Left ventricle myocardium superior (tissue), 1 donor: ENCODE measurements around the gene HNF4A. TPM values are rescaled to one million over a fixed set of nuclear protein-coding genes. Genes with fewer than 3 reads are reported as not detected.

Source experiments
- ATAC-seq: fragments of 200-7000 bp; cut with Tn5 transposase; one replicate; pipeline ENCODE4 v1.9.1; 2020; ENCODE audit warnings: mild to moderate bottlenecking, moderate library complexity
- DNase-seq: peaks from one replicate; pipeline ENCODE4 v3.0.0-alpha.2; 2020
- intact Hi-C: fragments of 100-400 bp; cut with micrococcal nuclease; formaldehyde crosslinking; loops from one replicate; pipeline ENCODE4 v1.11.0; 2022
- microRNA-seq: library from miRNA; unstranded; fragments of <30 nt; microRNA quantifications from one replicate; pipeline ENCODE4 v1.2.0, GENCODE V29; 2020; ENCODE audit warnings: borderline number of aligned reads
- total RNA-seq: library from RNA; stranded (reverse); fragmentation: NEBNext Ultra II Directional; extraction: Animal tissue kit (Norgen Biotek cat#: 25700); gene quantifications from one replicate; pipeline ENCODE4 v1.2.1, GENCODE V29; 2021
- donor health status: DM: no; HTN: yes; CAD: no; lungs with severe emphysema.

The HNF4A gene
- total RNA-seq, 1 donor from 2014 or later = not detected

DNA sequence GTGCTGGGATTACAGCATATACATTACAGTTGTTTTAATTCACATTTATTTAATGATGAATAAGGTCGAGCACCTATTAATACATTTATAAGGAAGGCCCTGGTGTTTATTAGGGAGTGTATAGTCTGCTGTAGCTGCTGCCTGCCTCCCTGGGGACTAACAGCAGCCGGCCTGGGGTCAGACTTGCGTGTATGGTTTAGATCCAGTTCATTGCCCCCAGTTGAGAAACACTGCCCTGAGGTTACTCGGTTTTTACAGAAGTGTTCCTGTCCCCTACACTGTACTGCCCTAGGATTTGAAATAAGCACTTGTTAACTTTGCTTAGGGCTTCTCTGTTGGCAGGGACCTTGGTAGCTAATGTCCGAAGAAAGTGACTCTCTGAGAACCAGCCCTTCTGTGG lies 124.1 kb downstream of the HNF4A start:
- ATAC-seq (no peak), DNase-seq (no peak)
- intact Hi-C loops = no loop called here

DNA sequence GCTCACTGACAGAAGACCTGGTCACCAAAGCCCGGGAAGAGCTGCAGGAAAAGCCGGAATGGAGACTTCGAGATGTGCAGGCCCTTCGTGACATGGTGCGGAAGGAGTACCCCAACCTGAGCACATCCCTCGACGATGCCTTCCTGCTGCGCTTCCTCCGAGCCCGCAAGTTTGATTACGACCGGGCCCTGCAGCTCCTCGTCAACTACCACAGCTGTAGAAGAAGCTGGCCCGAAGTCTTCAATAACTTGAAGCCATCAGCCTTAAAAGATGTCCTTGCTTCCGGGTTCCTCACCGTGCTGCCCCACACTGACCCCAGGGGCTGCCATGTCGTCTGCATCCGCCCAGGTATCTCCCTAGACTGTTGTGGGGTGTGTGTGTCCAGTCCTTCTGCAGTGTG lies 124.6 kb downstream of the HNF4A start:
- ATAC-seq (no peak), DNase-seq (no peak)
- intact Hi-C loops = no loop called here

DNA sequence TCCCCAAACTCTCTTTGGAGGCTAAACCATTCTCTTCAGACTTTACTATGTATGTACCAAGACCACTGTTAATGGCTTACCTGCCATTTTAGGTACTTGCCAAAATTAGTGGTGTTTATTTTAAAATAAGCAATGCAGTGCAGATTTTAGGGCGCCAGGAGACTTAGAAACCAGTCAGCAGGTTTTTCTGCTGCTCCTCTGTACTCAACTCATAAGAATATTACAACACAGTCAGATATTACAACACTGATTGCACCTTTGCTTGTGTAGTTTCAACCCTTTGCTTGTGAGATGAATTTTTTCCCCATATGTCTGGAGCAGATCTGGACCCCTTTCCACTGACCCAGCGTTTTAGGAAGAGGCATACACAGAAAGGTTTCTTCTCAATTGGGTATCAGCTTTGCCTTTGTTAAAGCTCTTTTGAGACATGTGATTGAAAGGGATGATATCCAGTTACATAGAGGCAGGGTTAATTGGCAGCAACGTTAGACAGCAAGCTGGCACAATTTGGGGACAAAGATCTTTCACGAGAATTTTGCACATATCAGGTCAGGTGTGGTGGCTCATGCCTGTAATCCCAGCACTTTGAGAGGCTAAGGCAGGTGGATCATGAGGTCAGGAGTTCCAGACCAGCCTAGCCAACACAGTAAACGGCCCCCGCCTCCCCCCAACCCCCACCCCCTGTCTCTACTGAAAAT lies 126.4 kb downstream of the HNF4A start:
- DNase-seq (no peak), ATAC-seq (no peak)
- intact Hi-C loops = no loop called here

DNA sequence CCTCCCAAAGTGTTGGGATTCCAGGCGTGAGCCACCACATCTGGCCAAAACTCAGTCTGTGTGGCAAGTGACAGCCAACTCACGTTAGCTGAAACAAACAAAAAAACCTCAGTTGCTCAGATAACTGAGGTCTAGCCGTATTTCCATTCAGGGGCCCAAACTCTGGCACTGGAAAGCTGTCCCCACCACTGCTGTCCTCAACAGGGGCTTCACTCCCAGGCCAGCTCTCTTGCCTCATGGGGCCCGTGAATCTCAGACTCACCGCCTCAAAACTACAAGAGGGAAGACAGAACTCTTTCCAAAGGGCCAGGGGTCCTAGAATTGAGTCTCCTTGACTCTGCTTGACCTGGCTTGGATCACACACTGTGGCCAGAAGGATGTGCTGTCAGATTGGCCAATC lies 127.6 kb downstream of the HNF4A start:
- ATAC-seq (no peak), DNase-seq (no peak)
- intact Hi-C loops = no loop called here

Small RNA genes lying within 50 kb of the gene (microRNA-seq; reads per million reads assigned to microRNA genes)
- not detected for gene MIR3646

Other genes starting within 250 kb of the HNF4A start
- 182 TPM for gene JPH2, start 168.5 kb upstream of the HNF4A start, total RNA-seq
- 35.2 TPM for gene OSER1, start 144.9 kb upstream of the HNF4A start, total RNA-seq
- 0.42 TPM for gene GDAP1L1, start 108.4 kb upstream of the HNF4A start, total RNA-seq
- 175 TPM for gene FITM2, start 44.5 kb upstream of the HNF4A start, total RNA-seq
- not detected for gene R3HDML, start 18.7 kb upstream of the HNF4A start, total RNA-seq
- 4.1 TPM for gene TTPAL, start 120.2 kb downstream of the HNF4A start, total RNA-seq
- 89.9 TPM for gene SERINC3, start 166.4 kb downstream of the HNF4A start, total RNA-seq
- 195 TPM for gene PKIG, start 226.9 kb downstream of the HNF4A start, total RNA-seq